Measurements from ENCODE around the gene TBC1D20.

Gene TBC1D20

DNA sequence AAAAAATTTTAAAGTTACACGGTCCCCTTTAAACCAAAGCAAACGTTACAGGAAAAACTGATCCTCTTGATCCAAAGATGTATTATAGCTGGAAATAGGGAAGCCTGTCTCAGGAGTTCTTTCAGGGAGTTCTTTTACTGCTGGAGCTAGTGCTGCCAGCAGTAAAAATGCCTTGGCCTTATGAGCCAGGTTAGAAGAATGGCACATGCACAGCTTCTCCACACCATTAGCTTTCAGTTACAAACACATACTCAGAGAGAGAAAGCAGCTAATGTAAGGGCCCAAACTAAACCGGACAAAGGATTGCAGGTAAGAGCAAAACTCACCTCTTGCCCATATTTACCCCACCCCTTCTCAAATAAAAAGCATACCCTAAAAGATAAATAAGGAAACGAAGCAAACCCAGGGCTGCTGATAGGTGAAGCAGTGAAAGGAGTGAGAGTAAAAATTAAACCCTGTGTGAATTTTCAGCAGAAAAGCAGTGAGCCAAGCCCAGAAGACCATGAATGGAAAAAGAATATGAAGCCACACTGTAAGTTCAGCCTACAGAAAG is 19.0 kb downstream of the TBC1D20 start:
- TF ChIP-seq POLR2AphosphoS5 (IDR thresholded peaks at IDR 0.05; ENCODE audit: low read depth, low read length) (no peak), REST (IDR thresholded peaks at IDR 0.05; ENCODE audit: insufficient read depth in 1 of 2, low read depth in 2 of 2, low read length in 2 of 2) (no peak), FOXP2 (optimal IDR thresholded peaks at IDR 0.05; ENCODE audit: borderline replicate concordance, extremely low read depth, extremely low read length, insufficient read depth) (no peak), TAF1 (IDR thresholded peaks at IDR 0.05; ENCODE audit: borderline replicate concordance, insufficient read depth, low read length) (no peak), SIN3A (IDR thresholded peaks at IDR 0.05; ENCODE audit: borderline replicate concordance, insufficient read depth, low read length) (no peak)

DNA sequence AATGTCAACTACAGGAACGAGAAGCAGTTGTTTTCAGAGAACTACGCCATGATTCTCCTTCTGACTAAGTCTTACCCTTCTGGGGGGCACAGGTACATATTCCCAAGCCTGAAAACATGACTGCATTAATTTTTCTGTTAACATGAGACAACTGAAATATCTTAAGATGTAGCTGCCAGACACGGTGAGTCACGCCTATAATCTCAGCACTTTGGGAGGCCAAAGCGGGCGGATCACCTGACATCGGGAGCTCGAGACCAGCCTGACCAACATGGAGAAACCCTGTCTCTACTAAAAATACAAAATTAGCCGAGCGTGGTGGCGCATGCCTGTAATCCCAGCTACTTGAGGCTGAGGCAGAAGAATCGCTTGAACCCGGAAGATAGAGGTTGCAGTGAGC is 21.7 kb downstream of the TBC1D20 start:
- TF ChIP-seq FOXP2 (optimal IDR thresholded peaks at IDR 0.05; ENCODE audit: borderline replicate concordance, extremely low read depth, extremely low read length, insufficient read depth) (no peak), POLR2AphosphoS5 (IDR thresholded peaks at IDR 0.05; ENCODE audit: low read depth, low read length) (no peak), REST (IDR thresholded peaks at IDR 0.05; ENCODE audit: insufficient read depth in 1 of 2, low read depth in 2 of 2, low read length in 2 of 2) (no peak), TAF1 (IDR thresholded peaks at IDR 0.05; ENCODE audit: borderline replicate concordance, insufficient read depth, low read length) (no peak), SIN3A (IDR thresholded peaks at IDR 0.05; ENCODE audit: borderline replicate concordance, insufficient read depth, low read length) (no peak)

GRCh38 chr20:440148-440547 is 22.2 kb downstream of the TBC1D20 start:
- TF ChIP-seq FOXP2 (optimal IDR thresholded peaks at IDR 0.05; ENCODE audit: borderline replicate concordance, extremely low read depth, extremely low read length, insufficient read depth): no peak

GRCh38 chr20:438571-439469 is 23.5 kb downstream of the TBC1D20 start:
- no peak for TF ChIP-seq TAF1 (IDR thresholded peaks at IDR 0.05; ENCODE audit: borderline replicate concordance, insufficient read depth, low read length)
- no peak for TF ChIP-seq SIN3A (IDR thresholded peaks at IDR 0.05; ENCODE audit: borderline replicate concordance, insufficient read depth, low read length)

DNA sequence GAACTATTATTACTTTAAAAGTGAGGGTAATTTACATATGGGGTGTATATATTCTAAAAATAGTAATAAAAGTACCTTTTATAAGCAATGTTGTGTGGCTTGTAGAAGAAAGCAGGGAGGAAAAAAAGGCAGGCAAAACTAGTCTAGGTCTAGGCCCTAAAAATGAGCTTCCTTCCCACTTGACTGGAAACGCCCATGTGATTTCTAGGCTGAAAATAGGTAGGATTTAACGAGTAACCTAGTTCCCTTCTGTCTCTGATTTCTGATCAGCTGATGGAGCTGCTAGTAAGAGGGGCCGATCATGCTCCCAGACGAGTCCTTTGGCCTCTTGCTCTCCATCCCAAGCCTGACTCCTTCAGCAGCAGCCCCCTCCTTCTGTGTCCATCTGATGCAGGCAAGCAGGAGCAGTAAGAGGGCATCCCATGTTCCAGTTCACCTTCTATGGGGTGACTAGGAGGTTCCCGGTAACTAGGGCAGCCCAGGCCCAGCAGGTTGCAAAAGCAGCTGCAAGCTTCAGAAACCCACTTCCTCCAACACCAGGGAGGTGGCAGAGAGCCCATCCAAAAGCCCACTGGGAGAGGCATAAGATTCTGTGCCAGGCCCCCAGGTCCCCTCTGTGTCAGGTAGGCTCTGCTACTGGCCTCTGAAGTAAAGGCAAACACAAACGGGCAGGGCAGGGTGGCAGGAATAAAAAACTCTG is 24.4 kb downstream of the TBC1D20 start:
- TF ChIP-seq POLR2AphosphoS5 (IDR thresholded peaks at IDR 0.05; ENCODE audit: low read depth, low read length): no peak
- TF ChIP-seq FOXP2 (optimal IDR thresholded peaks at IDR 0.05; ENCODE audit: borderline replicate concordance, extremely low read depth, extremely low read length, insufficient read depth): no peak
- no peak for TF ChIP-seq TAF1 (IDR thresholded peaks at IDR 0.05; ENCODE audit: borderline replicate concordance, insufficient read depth, low read length)
- no peak for TF ChIP-seq SIN3A (IDR thresholded peaks at IDR 0.05; ENCODE audit: borderline replicate concordance, insufficient read depth, low read length)
- TF ChIP-seq REST (IDR thresholded peaks at IDR 0.05; ENCODE audit: insufficient read depth in 1 of 2, low read depth in 2 of 2, low read length in 2 of 2): no peak

DNA sequence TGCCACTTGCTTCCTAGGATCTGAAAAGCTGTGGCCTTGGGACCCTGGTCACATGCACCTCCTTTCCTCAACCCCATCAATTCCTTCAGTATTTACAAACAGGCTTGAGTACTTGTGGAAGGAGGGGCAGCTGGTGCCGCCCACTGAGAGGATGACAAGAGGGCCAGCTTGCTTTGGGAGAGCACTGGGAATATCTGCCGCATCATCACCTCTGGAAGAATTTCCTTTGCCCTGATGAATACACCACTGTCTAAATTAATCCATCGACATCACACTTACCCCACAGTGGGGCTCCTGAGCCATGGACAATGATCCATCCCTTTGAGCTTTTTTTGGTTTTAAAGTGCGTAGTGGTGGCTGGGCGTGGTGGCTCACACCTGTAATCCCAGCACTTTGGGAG is 25.9 kb downstream of the TBC1D20 start:
- TF ChIP-seq SIN3A (IDR thresholded peaks at IDR 0.05; ENCODE audit: borderline replicate concordance, insufficient read depth, low read length) (no peak), TAF1 (IDR thresholded peaks at IDR 0.05; ENCODE audit: borderline replicate concordance, insufficient read depth, low read length) (no peak)

All from PFSK-1 (cell line).